ENCODE results near the gene EIF4G1.
A peak's percentile ranks its signal among the peaks of the same experiment; 100 is the strongest.

Gene EIF4G1

GRCh38 chr3:184350618-184351017 lies 36.2 kb downstream of the EIF4G1 start:
- DNase-seq (ENCODE audit: low spot score), result no peak

GRCh38 chr3:184351511-184352148 lies 37.2 kb downstream of the EIF4G1 start:
- no peak for DNase-seq (ENCODE audit: low spot score)

- DNase-seq (ENCODE audit: low spot score), result no peak
Observed at GRCh38 chr3:184352149-184352785, 37.9 kb downstream of the EIF4G1 start.

- no peak for DNase-seq (ENCODE audit: low spot score)
Observed at GRCh38 chr3:184352897-184353545, 38.6 kb downstream of the EIF4G1 start.

GRCh38 chr3:184353546-184353941 lies 39.1 kb downstream of the EIF4G1 start:
- DNase-seq (ENCODE audit: low spot score), result no peak

GRCh38 chr3:184354121-184354728 lies 39.8 kb downstream of the EIF4G1 start:
- no peak for DNase-seq (ENCODE audit: low spot score)

GRCh38 chr3:184354754-184355153 lies 40.3 kb downstream of the EIF4G1 start:
- no peak for DNase-seq (ENCODE audit: low spot score)

GRCh38 chr3:184355261-184356040 lies 41.0 kb downstream of the EIF4G1 start:
- no peak for DNase-seq (ENCODE audit: low spot score)

GRCh38 chr3:184357248-184358123 lies 43.1 kb downstream of the EIF4G1 start:
- DNase-seq (ENCODE audit: low spot score), result no peak

GRCh38 chr3:184358124-184358767 lies 43.8 kb downstream of the EIF4G1 start:
- no peak for DNase-seq (ENCODE audit: low spot score)

GRCh38 chr3:184358921-184359350 lies 44.5 kb downstream of the EIF4G1 start:
- DNase-seq (ENCODE audit: low spot score), result no peak

- DNase-seq (ENCODE audit: low spot score), result no peak
Observed at GRCh38 chr3:184359610-184360009, 45.2 kb downstream of the EIF4G1 start.

GRCh38 chr3:184360070-184360928 lies 45.9 kb downstream of the EIF4G1 start:
- DNase-seq (ENCODE audit: low spot score), result no peak

GRCh38 chr3:184360929-184361531 lies 46.6 kb downstream of the EIF4G1 start:
- DNase-seq (ENCODE audit: low spot score), result no peak

- DNase-seq (ENCODE audit: low spot score), result peak; percentile 46
Observed at GRCh38 chr3:184361532-184361931, 47.1 kb downstream of the EIF4G1 start, which contains the start of the genes CLCN2 and POLR2H. Gene CLCN2, minus strand, starts transcription at chr3:184361605. Its CDS starts 126 bp downstream, at chr3:184361479. Gene POLR2H, plus strand, starts transcription at chr3:184361710. Its CDS starts 1,783 bp downstream, at chr3:184363493.

GRCh38 chr3:184361932-184362667 lies 47.7 kb downstream of the EIF4G1 start:
- DNase-seq (ENCODE audit: low spot score), result peak; percentile 31

- peak; percentile 93 for DNase-seq (ENCODE audit: low spot score)
Observed at GRCh38 chr3:184362668-184363546, 48.5 kb downstream of the EIF4G1 start.

All from kidney capillary endothelial cell (primary cell).